Loucy (cell line): ENCODE results near the gene OGFOD3.
"Not testable (repeated sequence)": the region's sequence is repeated elsewhere in the genome, so short reads cannot be mapped to it uniquely, and the experiment has no call there.

Source experiments
- H2AFZ ChIP-seq: fragments of 200-600 bp; sonication (generic); 2 replicates; pipeline ENCODE4 v1.6.0; 2016; ENCODE audit warnings: antibody characterized with exemption, mild to moderate bottlenecking, low read length, moderate library complexity
- H3F3A ChIP-seq: fragments of 200-600 bp; 2 replicates; pipeline ENCODE4 v1.6.0; 2016; ENCODE audit warnings: antibody characterized with exemption, low read depth, mild to moderate bottlenecking
- H3K27me3 ChIP-seq: fragments of 200-600 bp; sonication (generic); 2 replicates; pipeline ENCODE4 v1.6.1; 2014; ENCODE audit warnings: low read length, mild to moderate bottlenecking; ENCODE audit not compliant: insufficient read depth, poor library complexity, severe bottlenecking
- H3K36me3 ChIP-seq: fragments of 200-600 bp; sonication (generic); 2 replicates; pipeline ENCODE4 v1.6.1; 2016; ENCODE audit warnings: low read length; ENCODE audit not compliant: insufficient read depth
- H3K4me1 ChIP-seq: fragments of 200-600 bp; sonication (generic); 2 replicates; pipeline ENCODE4 v1.5.1; 2014; ENCODE audit warnings: low read length, mild to moderate bottlenecking; ENCODE audit not compliant: insufficient read depth, poor library complexity, severe bottlenecking
- H3K4me2 ChIP-seq: fragments of 200-600 bp; sonication (generic); 2 replicates; pipeline ENCODE4 v1.6.0; 2014; ENCODE audit warnings: antibody characterized with exemption, low read length, low read depth, mild to moderate bottlenecking; ENCODE audit not compliant: poor library complexity, severe bottlenecking
- H3K4me3 ChIP-seq: fragments of 200-600 bp; sonication (generic); 2 replicates; pipeline ENCODE4 v1.5.1; 2014; ENCODE audit warnings: low read length, mild to moderate bottlenecking, mixed read lengths; ENCODE audit not compliant: poor library complexity, severe bottlenecking
- H3K79me2 ChIP-seq: fragments of 200-600 bp; sonication (generic); 2 replicates; pipeline ENCODE4 v1.6.1; 2014; ENCODE audit warnings: low read length; ENCODE audit not compliant: insufficient read depth
- H3K9ac ChIP-seq: fragments of 200-600 bp; sonication (generic); 2 replicates; pipeline ENCODE4 v1.6.0; 2014; ENCODE audit warnings: mild to moderate bottlenecking, low read depth, low read length, moderate library complexity; ENCODE audit not compliant: poor library complexity, severe bottlenecking
- H3K9me2 ChIP-seq: fragments of 200-600 bp; sonication (generic); replicated peaks from 2 replicates; pipeline ENCODE4 v1.6.1; 2016; ENCODE audit warnings: low read depth, low read length, mixed read lengths
- H3K9me3 ChIP-seq: fragments of 200-600 bp; sonication (generic); 2 replicates; pipeline ENCODE4 v1.6.1; 2014; ENCODE audit warnings: mild to moderate bottlenecking, antibody characterized with exemption, low read length, low read depth; ENCODE audit not compliant: insufficient read depth
- H4K20me1 ChIP-seq: fragments of 200-600 bp; sonication (generic); 2 replicates; pipeline ENCODE4 v1.6.0; 2014; ENCODE audit warnings: antibody characterized with exemption, low read length, mild to moderate bottlenecking; ENCODE audit not compliant: insufficient read depth, poor library complexity, severe bottlenecking
- CTCF ChIP-seq: fragments of 200-600 bp; sonication (generic); conservative IDR thresholded peaks from 2 replicates; pipeline ENCODE4 v1.5.1; 2014; ENCODE audit warnings: mild to moderate bottlenecking, antibody characterized with exemption, low read length
- EZH2phosphoT487 ChIP-seq: fragments of 200-600 bp; IDR thresholded peaks from 2 replicates; pipeline ENCODE4 v1.6.1; 2018; ENCODE audit warnings: antibody characterized with exemption, mild to moderate bottlenecking, moderate library complexity, borderline replicate concordance

Gene OGFOD3

DNA sequence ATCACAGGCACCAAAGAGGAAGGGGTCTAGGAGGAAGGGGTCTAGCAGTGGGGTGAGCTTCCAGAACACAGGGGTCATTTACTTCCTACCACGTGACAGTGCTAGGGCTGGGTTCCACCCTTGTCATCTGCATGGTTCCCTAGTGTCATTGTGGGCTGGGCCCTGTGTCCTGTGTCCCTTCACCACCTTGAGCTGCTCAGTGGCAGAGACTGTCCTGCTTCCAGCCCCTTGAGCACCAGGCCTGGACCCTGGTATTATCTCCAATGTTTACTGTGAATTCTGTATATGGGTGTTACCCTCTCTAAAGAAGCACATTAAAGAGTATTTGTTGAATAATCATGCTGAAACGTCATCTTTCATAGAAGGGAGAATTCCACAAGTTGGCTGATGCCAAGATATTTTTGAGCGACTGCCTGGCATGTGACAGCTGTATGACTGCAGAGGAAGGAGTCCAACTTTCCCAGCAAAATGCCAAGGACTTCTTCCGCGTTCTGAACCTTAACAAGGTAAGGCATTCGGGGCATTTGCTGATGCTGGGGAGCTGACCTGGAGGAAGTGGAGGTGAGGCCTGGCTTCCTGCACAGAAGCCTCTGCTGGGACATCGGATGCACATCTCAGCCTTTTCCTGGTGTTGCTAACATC, 45.7 kb upstream of the OGFOD3 start:
- TF ChIP-seq EZH2phosphoT487: no peak
- TF ChIP-seq CTCF: no peak
- Histone ChIP-seq H3K36me3 (peaks cover 78% of the 10 kb centered on the region; the same call in 1 of the 2 replicates), H3K4me3 (no peak overlapping the region), H3K9me3 (no peaks in the 10 kb centered on the region), H3K9ac (no peak overlapping the region), H3K4me2 (peak overlapping the region; percentile 23), H3K4me1 (peaks cover 24% of the 10 kb centered on the region), H4K20me1 (peaks cover 55% of the 10 kb centered on the region), H3K79me2 (peaks cover 78% of the 10 kb centered on the region), H2AFZ (no peak overlapping the region), H3K9me2 (no peaks in the 10 kb centered on the region), H3K27me3 (no peaks in the 10 kb centered on the region), H3F3A (no peaks in the 10 kb centered on the region)

DNA sequence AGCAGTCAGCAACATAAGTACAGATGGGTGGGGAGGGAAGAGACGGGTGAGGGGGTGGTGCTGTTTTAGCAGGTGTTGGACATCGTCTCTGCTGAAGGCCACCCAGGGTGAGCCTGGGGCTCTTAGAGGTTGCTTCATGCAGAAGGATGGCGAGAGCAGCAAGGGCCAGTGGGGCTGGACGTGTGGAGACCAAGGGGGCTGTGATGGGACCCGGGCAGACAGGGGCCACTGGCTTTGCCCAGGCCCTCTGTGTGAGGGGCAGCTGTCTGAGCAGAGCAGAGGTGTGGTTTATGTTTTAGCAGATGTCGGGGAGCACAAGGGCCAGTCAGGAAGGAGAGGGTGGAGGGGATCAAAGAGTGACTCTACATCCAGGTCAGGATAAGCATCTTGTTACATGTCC, 45.0 kb upstream of the OGFOD3 start:
- Histone ChIP-seq H4K20me1 (peaks cover 59% of the 10 kb centered on the region), H3F3A (no peaks in the 10 kb centered on the region), H3K4me2 (peak overlapping the region; percentile 23), H3K9ac (no peak overlapping the region), H3K4me3 (no peak overlapping the region), H3K9me3 (no peaks in the 10 kb centered on the region), H3K79me2 (peaks cover 76% of the 10 kb centered on the region), H2AFZ (no peak overlapping the region), H3K27me3 (no peaks in the 10 kb centered on the region), H3K4me1 (peaks cover 24% of the 10 kb centered on the region), H3K9me2 (no peaks in the 10 kb centered on the region), H3K36me3 (peaks cover 71% of the 10 kb centered on the region; the same call in 1 of the 2 replicates)
- TF ChIP-seq EZH2phosphoT487: no peak
- no peak for TF ChIP-seq CTCF

DNA sequence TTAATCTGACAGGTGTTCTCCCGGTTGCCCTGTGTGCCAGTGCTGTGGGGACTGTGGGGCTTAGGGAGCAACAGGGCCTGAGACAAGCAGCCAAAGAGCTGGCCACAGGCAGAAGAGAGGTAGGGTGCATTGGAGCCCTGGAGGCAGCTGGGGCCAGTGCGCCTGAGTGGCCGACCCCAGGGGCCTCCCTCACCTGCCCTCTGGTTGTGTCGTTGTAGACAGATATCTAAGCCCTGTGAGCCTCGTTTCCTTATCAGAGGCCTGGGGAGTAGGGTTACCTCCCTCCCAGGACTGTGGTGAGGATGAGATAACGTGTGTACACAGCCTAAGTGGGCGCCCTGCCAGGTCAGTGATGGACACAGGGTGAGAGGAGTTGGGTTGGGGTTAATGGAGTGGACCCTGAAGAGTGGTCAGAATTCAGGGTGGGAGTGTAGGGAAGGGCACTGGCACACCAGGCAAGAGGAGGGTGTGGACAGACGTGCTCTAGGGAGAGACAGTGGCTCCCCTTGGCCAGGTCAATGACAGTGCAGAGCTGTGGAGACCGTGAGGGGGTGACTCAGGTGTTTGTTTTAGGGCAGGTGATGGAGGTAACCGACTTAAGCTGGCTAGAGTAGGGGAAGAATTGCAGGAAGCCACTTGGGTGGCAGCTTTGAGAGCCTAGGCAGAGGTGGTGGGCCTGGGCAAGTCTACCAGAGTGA, 43.6 kb upstream of the OGFOD3 start:
- Histone ChIP-seq H3K79me2 (peaks cover 77% of the 10 kb centered on the region), H3K9me3 (no peaks in the 10 kb centered on the region), H3K36me3 (peaks cover 63% of the 10 kb centered on the region; the same call in 1 of the 2 replicates), H3K4me2 (peak overlapping the region; percentile 53), H3F3A (peaks cover 3% of the 10 kb centered on the region; the same call in 1 of the 2 replicates), H3K4me1 (peaks cover 32% of the 10 kb centered on the region), H3K9ac (peak overlapping the region; percentile 15), H3K27me3 (no peaks in the 10 kb centered on the region), H3K4me3 (peak overlapping the region; percentile 25), H4K20me1 (peaks cover 59% of the 10 kb centered on the region), H2AFZ (no peak overlapping the region), H3K9me2 (no peaks in the 10 kb centered on the region)
- TF ChIP-seq EZH2phosphoT487: no peak
- TF ChIP-seq CTCF: no peak

GRCh38 chr17:82459936-82460335, 41.5 kb upstream of the OGFOD3 start:
- H3K9me2 ChIP-seq, H3F3A ChIP-seq, H3K9me3 ChIP-seq, H2AFZ ChIP-seq, H3K27me3 ChIP-seq: not testable (repeated sequence)
- Histone ChIP-seq H4K20me1 (peaks cover 53% of the 10 kb centered on the region), H3K4me3 (peak overlapping the region; percentile 92), H3K4me2 (peak overlapping the region; percentile 96), H3K36me3 (peaks cover 43% of the 10 kb centered on the region; the same call in 1 of the 2 replicates), H3K79me2 (peaks cover 61% of the 10 kb centered on the region), H3K4me1 (peaks cover 33% of the 10 kb centered on the region), H3K9ac (peak overlapping the region; percentile 98)
